Thoracic aorta (tissue), 2 donors: Measurements from ENCODE around the gene EMID1. TPM values are rescaled to one million over a fixed set of nuclear protein-coding genes. Genes with fewer than 3 reads are reported as not detected.

ENCODE experiments used
- ATAC-seq: fragments of 150-250 bp; one replicate; pipeline ENCODE4 v1.8.0; 2017; ENCODE audit warnings: low read depth; ENCODE audit not compliant: insufficient number of reproducible peaks, low FRiP score
- DNase-seq: peaks from one replicate; pipeline ENCODE4 v3.0.0-alpha.2; 2020; ENCODE audit warnings: low spot score
- H3K27ac ChIP-seq, 2 donors: fragments of 200-600 bp; sonication (generic); 1 replicate in 1 of 2; 2 replicates in 1 of 2; pipeline ENCODE4 v1.5.1; 2016; ENCODE audit warnings: mild to moderate bottlenecking in 2 of 2, moderate library complexity in 2 of 2
- H3K27me3 ChIP-seq: fragments of 200-600 bp; sonication (generic); replicated peaks from 2 replicates; pipeline ENCODE4 v1.6.0; 2016; ENCODE audit warnings: mild to moderate bottlenecking; ENCODE audit not compliant: insufficient read depth
- H3K36me3 ChIP-seq: fragments of 200-600 bp; sonication (generic); one replicate; pipeline ENCODE4 v1.5.1; 2016
- H3K4me1 ChIP-seq, 2 donors: fragments of 200-600 bp; sonication (generic); 1 replicate in 1 of 2; 2 replicates in 1 of 2; pipeline versions ENCODE4 v1.5.1 to v1.6.0; 2016; ENCODE audit warnings: low read depth in 2 of 2, mild to moderate bottlenecking in 1 of 2; ENCODE audit not compliant: control insufficient read depth in 1 of 2
- H3K4me3 ChIP-seq: fragments of 200-600 bp; sonication (generic); 2 replicates; pipeline ENCODE4 v1.5.1; 2016; ENCODE audit warnings: mild to moderate bottlenecking
- H3K9me3 ChIP-seq: fragments of 200-600 bp; sonication (generic); 2 replicates; pipeline ENCODE4 v1.5.1; 2016
- CTCF ChIP-seq: fragments of 200-600 bp; sonication (generic); IDR thresholded peaks from one replicate; pipeline ENCODE4 v1.5.1; 2019; ENCODE audit warnings: antibody characterized with exemption
- total RNA-seq, 2 donors: library from RNA; depleted of rRNA; stranded (reverse); fragments of >200 nt; gene quantifications; one replicate each; pipeline versions ENCODE4 v1.1.0 to v1.2.3, GENCODE V29; 2016

Gene EMID1
- total RNA-seq, 2 donors from 2014 or later: 0.27 TPM; not detected in 1

- TF ChIP-seq CTCF: no peak
- H3K27me3 ChIP-seq: no peaks in the 10 kb centered on the region
- DNase-seq (no peak), ATAC-seq (no peak)
- H3K36me3 ChIP-seq: peaks cover 36% of the 10 kb centered on the region
- H3K9me3 ChIP-seq: no peaks in the 10 kb centered on the region
- H3K27ac ChIP-seq: peak overlapping the region in 1 of 2 donors; percentile 19
- H3K4me1 ChIP-seq: peaks cover 0 to 18% of the 10 kb centered on the region in 2 donors
- no peak overlapping the region for H3K4me3 ChIP-seq
Measured at GRCh38 chr22:29301716-29302401, 96.2 kb downstream of the EMID1 start.

GRCh38 chr22:29302402-29302680, 96.6 kb downstream of the EMID1 start:
- no peak for TF ChIP-seq CTCF
- Histone ChIP-seq H3K9me3 (no peaks in the 10 kb centered on the region), H3K27ac (peak overlapping the region in 1 of 2 donors; percentile 19), H3K36me3 (peaks cover 31% of the 10 kb centered on the region), H3K4me1 (peaks cover under 1 to 18% of the 10 kb centered on the region in 2 donors), H3K27me3 (no peaks in the 10 kb centered on the region), H3K4me3 (no peak overlapping the region)
- DNase-seq (no peak), ATAC-seq (no peak)

- Histone ChIP-seq H3K9me3 (no peaks in the 10 kb centered on the region), H3K4me1 (peaks cover 6 to 24% of the 10 kb centered on the region in 2 donors), H3K27me3 (no peaks in the 10 kb centered on the region), H3K4me3 (no peak overlapping the region), H3K36me3 (peaks cover 25% of the 10 kb centered on the region), H3K27ac (peak overlapping the region in 1 of 2 donors; percentile 34)
- ATAC-seq: no peak
- DNase-seq: no peak
- no peak for TF ChIP-seq CTCF
Measured at GRCh38 chr22:29302681-29303465, 97.2 kb downstream of the EMID1 start.

- TF ChIP-seq CTCF: no peak
- peak overlapping the region in 1 of 2 donors; percentile 86 for H3K27ac ChIP-seq
- DNase-seq (no peak), ATAC-seq (no peak)
- H3K9me3 ChIP-seq: no peaks in the 10 kb centered on the region
- H3K27me3 ChIP-seq: no peaks in the 10 kb centered on the region
- peaks cover 33 to 51% of the 10 kb centered on the region in 2 donors for H3K4me1 ChIP-seq
- peaks cover 2% of the 10 kb centered on the region for H3K36me3 ChIP-seq
- peak overlapping the region; percentile 98 for H3K4me3 ChIP-seq
Measured at GRCh38 chr22:29305836-29306174, 100.1 kb downstream of the EMID1 start.

- Histone ChIP-seq H3K27me3 (no peaks in the 10 kb centered on the region), H3K4me3 (peak within 1 kb of the TSS; percentile 98), H3K36me3 (no peaks in the 10 kb centered on the region), H3K27ac (peak within 1 kb of the TSS; percentile 70 to 86), H3K4me1 (peaks cover 35 to 56% of the 10 kb centered on the region in 2 donors), H3K9me3 (no peaks in the 10 kb centered on the region)
- no peak for ATAC-seq
- TF ChIP-seq CTCF: peak; percentile 65
- DNase-seq: no peak
Measured at GRCh38 chr22:29306175-29306834, 100.6 kb downstream of the EMID1 start, which contains the start of gene GAS2L1. Gene GAS2L1 (plus strand): TSS chr22:29306650. CDS start chr22:29308106, 1,456 bp downstream.
